Aortic smooth muscle cell (primary cell): ENCODE data around the gene CSPG4. TPM values are rescaled to one million over a fixed set of nuclear protein-coding genes. Genes with fewer than 3 reads are reported as not detected.

Experiments used
- total RNA-seq: library from RNA; depleted of rRNA; stranded (reverse); fragments of >200 nt; gene quantifications from 2 replicates; pipeline ENCODE4 v1.2.3, GENCODE V29; 2014

The CSPG4 gene
- 23.8 and 58.4 TPM in 2 replicates for total RNA-seq

GRCh38 chr15:75712668-75713337, at the start of gene CSPG4:
Gene CSPG4 (minus strand): TSS chr15:75712848. CDS start chr15:75712755, 93 bp downstream.

GRCh38 chr15:75647370-75648155, 65.1 kb downstream of the CSPG4 start, which contains the start of gene SNX33:
Gene SNX33 (plus strand): TSS chr15:75647912. CDS start chr15:75649103, 1,191 bp downstream.

GRCh38 chr15:75639709-75640482, 72.8 kb downstream of the CSPG4 start, which contains the start of gene IMP3:
Gene IMP3 (minus strand): TSS chr15:75640224. CDS start chr15:75640168, 56 bp downstream.

GRCh38 chr15:75625542-75626347, 86.9 kb downstream of the CSPG4 start, which contains the start of gene SNUPN:
Gene SNUPN (minus strand): TSS chr15:75625725. CDS start chr15:75621051, 4,674 bp downstream.

Other genes starting within 250 kb of the CSPG4 start
- 19.2 and 24.4 TPM in 2 replicates for gene PTPN9, start 133.5 kb downstream of the CSPG4 start, total RNA-seq
- 38.6 and 41.0 TPM in 2 replicates for gene SNUPN, start 87.1 kb downstream of the CSPG4 start, total RNA-seq
- 72.6 and 94.9 TPM in 2 replicates for gene IMP3, start 72.6 kb downstream of the CSPG4 start, total RNA-seq
- 28.0 and 32.5 TPM in 2 replicates for gene SNX33, start 64.9 kb downstream of the CSPG4 start, total RNA-seq
- gene UBE2Q2, start 130.6 kb upstream of the CSPG4 start, total RNA-seq = 42.1 and 43.2 TPM in 2 replicates
- gene FBXO22, start 191.0 kb upstream of the CSPG4 start, total RNA-seq = 40.4 and 43.8 TPM in 2 replicates